ENCODE data around the gene KIAA0825. TPM values are rescaled to one million over a fixed set of nuclear protein-coding genes. Genes with fewer than 3 reads are reported as not detected.

The KIAA0825 gene
- polyA plus RNA-seq, 3 donors, result 0.56 to 1.3 (median 0.89) TPM

- Histone ChIP-seq H3K4me1 (ENCODE audit: control insufficient read depth in 1 of 2, insufficient read depth in 2 of 2, low read length in 2 of 2) (no peaks in the 10 kb centered on the region), H3K4me2 (replicated peaks; ENCODE audit: extremely low read depth, low read length, poor library complexity, severe bottlenecking) (no peak overlapping the region), H3K79me2 (ENCODE audit: insufficient read depth, low read length) (no peaks in the 10 kb centered on the region), H3K4me3 (replicated peaks in 1 of 3; ENCODE audit: low read depth in 2 of 3, low read length in 3 of 3) (no peak overlapping the region), H3K36me3 (replicated peaks in 1 of 2; ENCODE audit: control insufficient read depth in 1 of 2, insufficient read depth in 2 of 2, low read length in 2 of 2) (no peaks in the 10 kb centered on the region), H2AFZ (ENCODE audit: insufficient read depth, low read depth, low read length, poor library complexity, severe bottlenecking) (no peak overlapping the region), H3K9ac (ENCODE audit: insufficient read depth, low read length, poor library complexity, severe bottlenecking) (no peak overlapping the region), H3K27me3 (ENCODE audit: control insufficient read depth in 2 of 2, insufficient read depth in 2 of 2, low read length in 2 of 2) (no peaks in the 10 kb centered on the region), H4K20me1 (ENCODE audit: insufficient read depth, low read length) (no peaks in the 10 kb centered on the region), H3K9me3 (replicated peaks in 1 of 2; ENCODE audit: control insufficient read depth in 1 of 2, insufficient read depth in 1 of 2, low read length in 2 of 2) (no peaks in the 10 kb centered on the region), H3K27ac (ENCODE audit: low read depth in 1 of 2, low read length in 2 of 2) (no peak overlapping the region)
- Mint-ChIP-seq H3K9me3 (peaks cover 0 to 6% (median 0%) of the 10 kb centered on the region in 7 donors), H3K27me3 (ENCODE audit: low read depth in 3 of 3) (no peaks in the 10 kb centered on the region), H3K4me1 (no peaks in the 10 kb centered on the region), H3K36me3 (no peaks in the 10 kb centered on the region), H3K27ac (no peak overlapping the region), H3K4me3 (no peak overlapping the region)
- no peak for TF ChIP-seq CTCF (IDR thresholded peaks at IDR 0.05)
- DNase-seq, result no peak
- intact Hi-C loops (cut with micrococcal nuclease), result no loop called here
These were observed 400.0 kb downstream of the KIAA0825 start for GRCh38 chr5:94218374-94218773.

- Histone ChIP-seq H3K27me3 (ENCODE audit: control insufficient read depth in 2 of 2, insufficient read depth in 2 of 2, low read length in 2 of 2) (no peaks in the 10 kb centered on the region), H3K4me1 (ENCODE audit: control insufficient read depth in 1 of 2, insufficient read depth in 2 of 2, low read length in 2 of 2) (no peaks in the 10 kb centered on the region), H3K79me2 (ENCODE audit: insufficient read depth, low read length) (no peaks in the 10 kb centered on the region), H3K4me2 (replicated peaks; ENCODE audit: extremely low read depth, low read length, poor library complexity, severe bottlenecking) (no peak overlapping the region), H3K9ac (ENCODE audit: insufficient read depth, low read length, poor library complexity, severe bottlenecking) (no peak overlapping the region), H3K36me3 (replicated peaks in 1 of 2; ENCODE audit: control insufficient read depth in 1 of 2, insufficient read depth in 2 of 2, low read length in 2 of 2) (no peaks in the 10 kb centered on the region), H3K9me3 (replicated peaks in 1 of 2; ENCODE audit: control insufficient read depth in 1 of 2, insufficient read depth in 1 of 2, low read length in 2 of 2) (no peaks in the 10 kb centered on the region), H4K20me1 (ENCODE audit: insufficient read depth, low read length) (no peaks in the 10 kb centered on the region), H3K27ac (ENCODE audit: low read depth in 1 of 2, low read length in 2 of 2) (no peak overlapping the region), H3K4me3 (replicated peaks in 1 of 3; ENCODE audit: low read depth in 2 of 3, low read length in 3 of 3) (no peak overlapping the region), H2AFZ (ENCODE audit: insufficient read depth, low read depth, low read length, poor library complexity, severe bottlenecking) (no peak overlapping the region)
- Mint-ChIP-seq H3K9me3 (peaks cover 0 to 6% (median 0%) of the 10 kb centered on the region in 7 donors), H3K27me3 (ENCODE audit: low read depth in 3 of 3) (no peaks in the 10 kb centered on the region), H3K27ac (no peak overlapping the region), H3K4me3 (no peak overlapping the region), H3K4me1 (no peaks in the 10 kb centered on the region), H3K36me3 (no peaks in the 10 kb centered on the region)
- intact Hi-C loops (cut with micrococcal nuclease), result no loop called here
- no peak for TF ChIP-seq CTCF (IDR thresholded peaks at IDR 0.05)
- WGBS (ENCODE audit: insufficient coverage), result no CpG with 5 or more reads among the region's 3 CpGs
- DNase-seq, result no peak
These were observed 400.7 kb downstream of the KIAA0825 start for GRCh38 chr5:94217745-94218144.

Data from CD14-positive monocyte (primary cell).